HCEC 1CT (cell line): ENCODE data around the gene ILKAP.

ENCODE experiments used
- DNase-seq: peaks from one replicate; pipeline ENCODE4 v3.0.0-alpha.2; 2017

Gene ILKAP

GRCh38 chr2:238203094-238203972 is at the start of gene ILKAP:
ILKAP (minus strand) TSS chr2:238203695; CDS start chr2:238203553, 142 bp downstream.
- peak; percentile 80 for DNase-seq

GRCh38 chr2:238252766-238253630 is 49.5 kb upstream of the ILKAP start:
- DNase-seq: no peak

GRCh38 chr2:238251986-238252385 is 48.5 kb upstream of the ILKAP start:
- DNase-seq: no peak

GRCh38 chr2:238251331-238251730 is 47.8 kb upstream of the ILKAP start:
- DNase-seq: no peak

DNA sequence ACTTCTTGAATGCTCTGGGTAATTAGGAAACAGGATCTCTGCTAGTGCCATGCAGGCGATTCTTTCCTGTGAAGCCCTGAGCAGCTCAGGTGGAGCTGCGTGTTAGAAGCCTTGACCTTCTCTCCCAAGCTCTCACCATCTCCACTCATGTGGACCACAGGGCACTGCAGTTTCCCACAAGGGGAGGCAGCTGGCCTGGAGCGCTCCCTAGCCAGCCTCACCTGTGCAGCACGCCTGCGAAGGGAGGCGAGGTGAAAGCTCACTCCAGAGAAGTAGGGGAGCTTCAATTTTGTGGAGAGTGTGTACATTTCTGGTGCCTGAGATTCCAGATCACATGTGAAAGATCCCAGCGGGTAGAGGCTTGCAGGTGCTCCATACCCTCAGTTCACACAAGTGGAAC is 47.4 kb upstream of the ILKAP start:
- DNase-seq: no peak

- DNase-seq: no peak
These were observed 44.5 kb upstream of the ILKAP start for GRCh38 chr2:238247841-238248453.

GRCh38 chr2:238247002-238247822 is 43.7 kb upstream of the ILKAP start:
- no peak for DNase-seq

GRCh38 chr2:238244151-238244550 is 40.7 kb upstream of the ILKAP start:
- DNase-seq: no peak

DNA sequence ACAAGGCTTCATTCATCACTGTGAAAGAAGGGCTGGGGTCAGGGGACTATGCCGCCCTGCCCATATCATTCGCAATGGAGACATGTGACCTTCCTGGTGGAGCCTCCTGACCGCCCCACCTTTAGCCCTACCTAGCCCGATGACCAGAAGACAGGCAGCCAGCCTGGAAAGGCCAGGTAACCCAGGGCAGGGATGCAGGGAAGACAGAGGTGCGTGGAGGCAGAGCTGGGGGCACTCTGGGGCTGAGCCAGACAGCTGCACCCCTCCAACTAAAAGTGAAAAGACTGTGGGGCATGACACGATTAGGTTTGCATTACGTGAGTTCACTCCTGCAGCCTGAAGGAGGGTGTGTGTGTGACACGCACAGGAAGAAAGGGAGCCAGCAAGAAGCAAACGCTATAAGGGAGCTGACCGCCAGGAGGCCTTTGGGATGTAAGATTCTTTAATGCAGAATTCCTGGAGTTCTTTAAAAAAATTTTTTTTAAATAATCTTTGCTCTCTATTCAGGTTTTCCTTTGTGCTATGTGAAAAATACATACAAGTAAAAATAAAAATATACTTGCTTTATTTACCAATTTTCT is 40.1 kb upstream of the ILKAP start:
- DNase-seq: no peak

- DNase-seq: no peak
These were observed 39.4 kb upstream of the ILKAP start for GRCh38 chr2:238242731-238243495.

DNA sequence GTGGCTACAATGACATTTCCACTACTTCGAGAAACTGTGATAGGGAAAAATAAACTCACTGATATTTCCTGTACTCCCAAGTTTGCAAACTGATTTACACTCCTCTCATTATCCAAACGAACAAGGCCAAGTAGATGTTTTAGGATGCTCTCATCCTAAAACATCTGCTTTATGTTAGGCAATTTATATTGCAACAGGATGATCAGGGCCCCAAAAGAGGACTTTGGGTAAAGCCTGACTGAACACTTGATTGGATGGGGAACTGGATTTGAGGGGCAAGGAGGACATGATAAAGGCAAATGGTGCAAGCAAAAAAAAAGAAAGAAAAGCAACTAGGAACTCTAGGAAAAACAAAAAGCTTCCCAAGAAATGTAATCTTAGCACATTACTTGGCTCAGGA is 38.5 kb upstream of the ILKAP start:
- DNase-seq: no peak

DNA sequence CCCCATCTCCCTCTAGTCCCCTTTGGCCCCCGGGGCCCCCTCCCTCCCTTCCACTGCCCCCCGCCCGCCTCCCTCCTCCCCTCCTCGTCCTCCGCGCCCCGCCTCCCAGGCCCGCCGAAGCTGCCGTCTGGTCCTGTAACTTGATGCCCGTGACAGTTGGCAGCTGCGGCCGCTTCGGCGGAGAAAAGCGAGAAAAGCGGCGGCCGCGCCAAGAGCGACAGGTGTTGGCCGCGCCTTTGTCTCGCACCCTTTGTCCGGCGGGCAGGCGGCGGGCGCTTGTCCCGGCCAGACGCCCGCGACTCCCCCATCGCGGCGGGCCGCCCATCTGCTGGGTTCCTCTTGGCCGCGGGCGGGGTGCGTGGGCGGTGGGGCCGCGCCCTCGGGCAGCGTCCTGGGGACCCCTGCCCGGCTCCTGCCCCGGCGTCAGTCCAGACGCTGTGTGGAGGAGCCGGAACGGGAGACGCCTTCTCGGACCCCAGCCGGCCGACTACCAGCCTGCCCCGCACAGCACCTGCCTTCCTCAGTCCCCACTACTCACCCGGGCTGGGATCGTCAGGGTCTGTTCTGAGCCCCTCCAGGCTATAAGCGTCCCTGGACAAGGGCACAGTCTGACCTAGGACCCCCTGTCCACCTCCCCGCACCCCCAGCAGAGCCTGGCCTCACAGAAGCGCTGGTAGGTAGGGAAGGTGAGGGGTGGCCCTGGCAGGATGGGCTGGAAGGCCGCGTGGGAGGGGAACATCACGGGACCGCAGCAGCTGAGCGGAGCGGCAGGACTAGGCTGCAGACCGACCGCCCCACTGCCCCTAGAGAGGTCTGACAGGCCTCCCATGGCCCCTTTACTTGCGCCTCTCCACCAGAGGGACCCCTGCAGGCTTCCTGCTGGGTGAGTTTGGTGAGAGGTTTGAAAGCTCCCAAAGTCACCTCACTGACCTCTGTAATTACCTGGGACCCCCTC is 37.5 kb upstream of the ILKAP start:
- no peak for DNase-seq

DNA sequence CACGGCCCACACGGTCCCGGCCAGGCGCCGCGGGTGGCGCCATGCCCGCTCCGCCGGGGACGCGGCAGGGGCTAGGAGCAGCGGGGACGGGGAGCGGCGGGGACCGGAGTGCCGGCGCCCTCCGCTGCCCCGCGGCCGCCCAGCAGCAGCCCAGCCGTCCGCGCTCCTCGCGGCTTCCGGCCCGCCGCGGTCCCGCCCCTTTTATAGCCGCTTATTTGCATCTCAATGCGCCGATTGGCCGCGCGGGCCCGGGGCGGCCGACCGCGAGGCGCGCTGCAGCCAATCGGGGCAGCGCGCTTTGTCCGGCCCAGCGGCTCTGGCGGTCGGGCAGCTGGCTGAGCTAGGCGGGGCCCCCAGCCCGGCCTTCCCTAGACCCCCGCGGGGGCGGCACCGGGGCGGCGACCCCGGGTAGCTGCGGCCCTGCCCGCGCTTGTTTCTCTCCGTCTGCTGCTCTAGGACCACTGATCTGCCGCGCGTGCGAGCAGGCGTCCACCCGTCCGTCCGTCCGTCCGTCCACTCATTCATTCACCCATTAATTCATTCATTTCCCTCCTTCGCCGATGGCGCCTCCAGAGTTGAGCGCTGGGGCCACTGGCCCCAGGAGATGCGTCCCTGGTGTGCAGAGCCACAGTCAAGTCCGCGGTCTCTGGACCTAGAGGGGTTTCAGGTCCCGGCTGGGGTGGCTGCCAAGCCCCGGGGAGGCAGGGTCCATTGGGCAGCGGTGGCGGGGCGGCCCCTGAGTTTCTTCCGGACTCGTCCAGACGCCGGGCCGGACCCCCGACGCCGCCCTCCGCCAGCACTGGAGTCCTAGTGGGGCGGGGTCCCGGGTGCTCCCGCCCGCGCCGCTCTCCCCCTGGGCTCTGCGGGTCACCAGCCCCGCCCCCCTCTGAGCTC is 36.6 kb upstream of the ILKAP start, which contains the start of gene HES6:
Gene HES6 (minus strand): TSS at position 176 of the 894 bp plus-strand sequence. CDS start 133 bp downstream, at position 43.
- DNase-seq: peak; percentile 88

DNA sequence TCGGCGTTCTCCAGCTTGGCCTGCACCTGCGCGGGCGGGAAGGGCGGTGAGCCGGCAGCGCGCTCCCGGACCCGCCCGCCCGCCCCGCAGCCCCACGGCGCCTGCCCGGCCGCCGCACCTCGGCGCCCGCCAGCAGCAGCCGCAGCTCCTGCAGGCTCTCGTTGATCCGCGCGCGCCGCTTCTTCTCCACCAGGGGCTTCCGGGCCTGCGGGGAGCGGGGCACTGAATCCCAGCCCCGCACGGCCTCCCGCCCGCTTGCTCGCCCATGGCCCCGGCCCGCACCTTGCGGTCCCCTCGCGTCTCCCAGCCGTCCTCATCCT is 36.0 kb upstream of the ILKAP start:
- no peak for DNase-seq

- no peak for DNase-seq
These were observed 35.5 kb upstream of the ILKAP start for GRCh38 chr2:238238766-238239542.

DNA sequence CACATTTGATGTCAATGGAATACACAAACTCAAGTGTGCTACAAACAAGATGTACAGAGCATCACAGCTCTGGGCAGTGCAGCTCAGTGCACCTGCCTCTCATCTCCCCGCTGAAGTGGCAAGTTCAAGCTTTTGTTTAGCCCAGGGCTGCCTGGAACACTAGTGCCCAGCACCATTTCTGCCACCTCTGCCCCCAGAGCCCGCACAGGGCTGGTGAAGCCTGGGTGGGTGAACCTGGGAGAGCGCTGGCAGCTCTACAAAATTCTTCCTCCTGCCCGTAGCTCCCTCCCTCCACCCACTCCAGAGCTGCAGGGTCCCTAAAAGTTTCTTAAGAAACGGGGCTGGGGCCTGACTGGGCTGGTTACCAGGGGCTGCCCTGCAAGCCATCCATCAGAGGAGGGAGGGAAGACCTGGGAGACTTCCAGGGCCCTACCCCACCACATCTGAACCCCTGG is 34.8 kb upstream of the ILKAP start:
- no peak for DNase-seq

GRCh38 chr2:238237431-238238135 is 34.1 kb upstream of the ILKAP start:
- DNase-seq: no peak
